ENCODE measurements around the gene GABRE.

DNA sequence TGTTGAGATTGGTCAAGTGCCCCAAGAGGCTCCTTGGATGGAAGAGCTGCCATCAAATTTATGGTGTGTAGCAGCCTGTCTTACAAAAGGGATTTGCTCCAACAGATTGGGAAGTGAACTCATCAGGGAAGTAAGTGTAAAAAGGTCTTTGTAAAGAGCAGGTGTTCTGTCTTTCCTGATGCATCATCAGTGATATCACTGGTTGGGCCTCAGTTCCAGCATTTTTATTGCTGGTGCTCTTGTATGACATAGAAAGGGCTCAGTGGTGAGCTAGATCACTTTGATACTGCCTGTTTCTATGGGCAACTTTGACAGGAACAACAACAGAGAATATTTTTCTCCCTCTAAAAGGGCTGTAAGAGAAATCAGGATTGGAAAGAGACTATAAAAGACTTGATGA lies 8.7 kb upstream of the GABRE start:
- TF ChIP-seq EZH2 (IDR thresholded peaks at IDR 0.05; ENCODE audit: insufficient read depth, poor library complexity, severe bottlenecking) (no peak), EZH2phosphoT487 (IDR thresholded peaks at IDR 0.05; ENCODE audit: insufficient read depth, low read depth) (no peak)

Measured in GM23248 (cell line).